Gastroesophageal sphincter (tissue), 2 donors: Measurements from ENCODE around the gene FOXE1.

Source experiments
- POLR2A ChIP-seq, 2 donors: fragments of 450-650 bp; IDR thresholded peaks; one replicate each; pipeline ENCODE4 v1.6.1; 2017; ENCODE audit warnings: antibody characterized with exemption in 2 of 2, mild to moderate bottlenecking in 2 of 2, moderate library complexity in 1 of 2
- POLR2AphosphoS5 ChIP-seq: sonication (generic); formaldehyde crosslinking; IDR thresholded peaks from one replicate; pipeline ENCODE4 v1.6.1; 2017; ENCODE audit warnings: antibody characterized with exemption

DNA sequence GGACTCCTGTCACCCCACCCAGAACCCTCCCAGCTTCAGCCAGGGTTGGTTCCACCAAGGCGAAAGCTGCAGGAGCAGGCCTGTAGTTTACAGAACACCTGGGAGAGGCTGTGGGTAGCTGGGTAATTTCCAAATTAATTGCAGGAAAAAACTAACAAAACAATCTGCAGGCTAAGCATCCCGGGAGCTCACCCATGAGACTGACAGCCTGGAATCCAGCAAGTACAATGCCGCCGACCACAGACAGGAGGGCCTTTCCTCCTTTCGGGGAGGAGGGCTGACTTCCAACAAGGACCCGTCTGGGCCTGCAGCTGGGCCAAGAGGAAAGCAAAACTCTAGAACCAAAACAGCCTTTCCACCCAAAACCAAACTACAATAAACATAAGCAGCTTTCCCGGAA is 10.3 kb downstream of the FOXE1 start:
- no peak for TF ChIP-seq POLR2AphosphoS5
- no peak for TF ChIP-seq POLR2A (IDR thresholded peaks at IDR 0.05)
